RWPE1 (cell line): ENCODE results near the gene MRPS22.
"Not testable (repeated sequence)": the region's sequence is repeated elsewhere in the genome, so short reads cannot be mapped to it uniquely, and the experiment has no call there.

ENCODE experiments used
- CTCF ChIA-PET: fragments of 350-600 bp; sonication (Branson Sonifier 250); formaldehyde crosslinking; extraction: SDS; loops from one replicate; lab custom pipeline; 2021; lab: Yijun Ruan, JAX
- POLR2A ChIA-PET: fragments of 400-600 bp; formaldehyde crosslinking; extraction: SDS; loops from one replicate; lab custom pipeline; 2020; ENCODE audit warnings: antibody characterized with exemption; ENCODE audit not compliant: low non-redundant PET; lab: Yijun Ruan, JAX
- DNase-seq: peaks from one replicate; pipeline ENCODE4 v3.0.0; 2012; ENCODE audit warnings: low spot score
- H3K27ac ChIP-seq: fragments of 450-650 bp; 2 replicates; pipeline ENCODE4 v1.5.1; 2017
- TF ChIP-seq, protein P1 (sequence below): fragments of 450-650 bp; conservative IDR thresholded peaks from 2 replicates; pipeline ENCODE4 v1.5.1; 2017; ENCODE audit warnings: low read depth, mild to moderate bottlenecking

MRPS22 gene

GRCh38 chr3:139326707-139327106 lies 17.1 kb upstream of the MRPS22 start:
- ChIA-PET CTCF (no interaction called here), POLR2A (interaction anchor here (0.7 kb wide), 1 partner anchor 417 kb away, joined by 3 read pairs; no protein-coding TSS in a partner anchor)
- DNase-seq = no peak
- TF ChIP-seq, protein P1, sequence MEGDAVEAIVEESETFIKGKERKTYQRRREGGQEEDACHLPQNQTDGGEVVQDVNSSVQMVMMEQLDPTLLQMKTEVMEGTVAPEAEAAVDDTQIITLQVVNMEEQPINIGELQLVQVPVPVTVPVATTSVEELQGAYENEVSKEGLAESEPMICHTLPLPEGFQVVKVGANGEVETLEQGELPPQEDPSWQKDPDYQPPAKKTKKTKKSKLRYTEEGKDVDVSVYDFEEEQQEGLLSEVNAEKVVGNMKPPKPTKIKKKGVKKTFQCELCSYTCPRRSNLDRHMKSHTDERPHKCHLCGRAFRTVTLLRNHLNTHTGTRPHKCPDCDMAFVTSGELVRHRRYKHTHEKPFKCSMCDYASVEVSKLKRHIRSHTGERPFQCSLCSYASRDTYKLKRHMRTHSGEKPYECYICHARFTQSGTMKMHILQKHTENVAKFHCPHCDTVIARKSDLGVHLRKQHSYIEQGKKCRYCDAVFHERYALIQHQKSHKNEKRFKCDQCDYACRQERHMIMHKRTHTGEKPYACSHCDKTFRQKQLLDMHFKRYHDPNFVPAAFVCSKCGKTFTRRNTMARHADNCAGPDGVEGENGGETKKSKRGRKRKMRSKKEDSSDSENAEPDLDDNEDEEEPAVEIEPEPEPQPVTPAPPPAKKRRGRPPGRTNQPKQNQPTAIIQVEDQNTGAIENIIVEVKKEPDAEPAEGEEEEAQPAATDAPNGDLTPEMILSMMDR = no peak
- H3K27ac ChIP-seq = no peak overlapping the region

DNA sequence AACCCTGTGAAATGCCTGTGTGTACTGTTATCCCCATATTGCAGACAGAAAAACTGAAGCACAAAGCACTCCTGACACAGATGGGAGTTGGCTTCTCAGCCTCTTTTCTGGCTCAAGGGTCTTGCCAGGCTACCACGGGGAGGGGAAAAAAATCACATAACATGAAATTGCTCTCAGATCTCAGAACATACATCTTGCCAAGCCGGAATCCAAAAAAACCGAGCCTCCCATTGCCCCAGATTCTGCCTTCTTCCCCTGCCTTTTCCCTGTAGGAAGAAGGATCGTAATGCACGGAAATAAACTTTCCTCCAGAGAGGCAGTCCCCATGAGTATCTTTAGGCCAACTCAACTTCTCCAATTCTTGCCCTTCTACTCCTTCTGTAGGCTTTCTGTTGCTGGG lies 16.6 kb upstream of the MRPS22 start:
- TF ChIP-seq, protein P1 = no peak
- CTCF ChIA-PET = no interaction called here
- no peak overlapping the region for H3K27ac ChIP-seq
- POLR2A ChIA-PET = interaction anchor here (0.7 kb wide), 1 partner anchor 418 kb away, joined by 3 read pairs; no protein-coding TSS in a partner anchor
- no peak for DNase-seq

DNA sequence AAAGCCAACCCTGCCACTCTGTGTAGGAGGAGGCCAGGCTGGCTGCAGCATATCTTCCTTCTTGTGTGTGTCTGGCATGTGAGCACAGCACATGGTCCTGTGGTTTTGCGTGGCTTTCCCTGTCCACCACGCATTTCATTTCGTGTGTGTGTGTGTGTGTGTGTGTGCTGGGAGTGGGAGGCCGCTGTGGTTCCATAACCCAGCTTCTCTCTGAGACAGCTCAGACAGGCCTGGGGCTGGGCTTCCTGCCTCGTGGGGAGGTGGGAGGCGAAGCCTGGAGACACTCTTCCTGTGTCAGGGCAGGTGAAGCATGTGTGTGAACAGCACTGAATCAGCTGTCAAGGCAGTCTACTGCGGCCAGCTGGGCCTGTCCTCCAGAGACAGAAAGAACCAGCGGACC lies 16.0 kb upstream of the MRPS22 start:
- TF ChIP-seq, protein P1 = no peak
- DNase-seq = no peak
- POLR2A ChIA-PET = no interaction called here
- H3K27ac ChIP-seq = no peak overlapping the region
- CTCF ChIA-PET = no interaction called here

DNA sequence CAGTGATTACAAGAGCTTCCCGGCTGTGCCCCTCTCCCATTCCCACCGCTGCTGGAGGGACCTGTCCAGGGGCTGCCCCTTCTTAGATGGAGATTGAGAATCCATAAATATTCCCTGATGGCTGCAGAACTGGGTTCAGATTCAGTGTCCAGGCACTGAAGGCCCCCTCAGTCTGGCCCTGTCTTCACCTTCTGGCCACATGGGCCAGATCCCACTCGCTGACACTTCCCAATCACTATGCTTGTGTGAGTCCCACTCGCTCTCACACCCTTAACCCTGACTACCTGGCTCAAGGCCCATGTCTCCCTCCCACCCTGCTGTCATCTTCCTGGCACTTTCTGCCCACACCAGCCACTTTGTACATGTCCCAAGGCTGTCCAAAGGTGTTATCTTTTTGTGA lies 15.5 kb upstream of the MRPS22 start:
- no peak for DNase-seq
- TF ChIP-seq, protein P1 = no peak
- POLR2A ChIA-PET = no interaction called here
- CTCF ChIA-PET = interaction anchor here (0.6 to 3.6 kb wide), 4 partner anchors 12 to 733 kb away, joined by 3 to 41 read pairs (median 6); no protein-coding TSS in a partner anchor
- no peak overlapping the region for H3K27ac ChIP-seq

- POLR2A ChIA-PET = no interaction called here
- TF ChIP-seq, protein P1 = peak; percentile 96
- CTCF ChIA-PET = interaction anchor here (0.5 to 3.6 kb wide), 19 partner anchors 9 to 1384 kb away, joined by 3 to 41 read pairs (median 3); no protein-coding TSS in a partner anchor
- peak; percentile 92 for DNase-seq
- no peak overlapping the region for H3K27ac ChIP-seq
These were observed 14.4 kb upstream of the MRPS22 start for GRCh38 chr3:139329364-139329850.

- no peak for DNase-seq
- TF ChIP-seq, protein P1 = no peak
- ChIA-PET POLR2A (no interaction called here), CTCF (interaction anchor here (0.7 kb wide), 1 partner anchor 1567 kb away, joined by 5 read pairs; no protein-coding TSS in a partner anchor)
- H3K27ac ChIP-seq = no peak overlapping the region
These were observed 11.7 kb upstream of the MRPS22 start for GRCh38 chr3:139332092-139332491.

DNA sequence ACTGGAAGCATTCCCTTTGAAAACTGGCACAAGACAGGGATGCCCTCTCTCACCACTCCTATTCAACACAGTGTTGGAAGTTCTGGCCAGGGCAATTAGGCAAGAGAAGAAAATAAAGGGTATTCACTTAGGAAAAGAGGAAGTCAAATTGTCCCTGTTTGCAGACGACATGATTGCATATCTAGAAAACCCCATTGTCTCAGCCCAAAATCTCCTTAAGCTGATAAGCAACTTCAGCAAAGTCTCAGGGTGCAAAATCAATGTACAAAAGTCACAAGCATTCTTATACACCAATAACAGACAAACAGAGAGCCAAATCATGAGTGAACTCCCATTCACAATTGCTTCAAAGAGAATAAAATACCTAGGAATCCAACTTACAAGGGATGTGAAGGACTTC lies 9.1 kb upstream of the MRPS22 start:
- CTCF ChIA-PET, POLR2A ChIA-PET, DNase-seq, H3K27ac ChIP-seq: not testable (repeated sequence)
